ENCODE measurements around the gene TLX1.

The TLX1 gene

DNA sequence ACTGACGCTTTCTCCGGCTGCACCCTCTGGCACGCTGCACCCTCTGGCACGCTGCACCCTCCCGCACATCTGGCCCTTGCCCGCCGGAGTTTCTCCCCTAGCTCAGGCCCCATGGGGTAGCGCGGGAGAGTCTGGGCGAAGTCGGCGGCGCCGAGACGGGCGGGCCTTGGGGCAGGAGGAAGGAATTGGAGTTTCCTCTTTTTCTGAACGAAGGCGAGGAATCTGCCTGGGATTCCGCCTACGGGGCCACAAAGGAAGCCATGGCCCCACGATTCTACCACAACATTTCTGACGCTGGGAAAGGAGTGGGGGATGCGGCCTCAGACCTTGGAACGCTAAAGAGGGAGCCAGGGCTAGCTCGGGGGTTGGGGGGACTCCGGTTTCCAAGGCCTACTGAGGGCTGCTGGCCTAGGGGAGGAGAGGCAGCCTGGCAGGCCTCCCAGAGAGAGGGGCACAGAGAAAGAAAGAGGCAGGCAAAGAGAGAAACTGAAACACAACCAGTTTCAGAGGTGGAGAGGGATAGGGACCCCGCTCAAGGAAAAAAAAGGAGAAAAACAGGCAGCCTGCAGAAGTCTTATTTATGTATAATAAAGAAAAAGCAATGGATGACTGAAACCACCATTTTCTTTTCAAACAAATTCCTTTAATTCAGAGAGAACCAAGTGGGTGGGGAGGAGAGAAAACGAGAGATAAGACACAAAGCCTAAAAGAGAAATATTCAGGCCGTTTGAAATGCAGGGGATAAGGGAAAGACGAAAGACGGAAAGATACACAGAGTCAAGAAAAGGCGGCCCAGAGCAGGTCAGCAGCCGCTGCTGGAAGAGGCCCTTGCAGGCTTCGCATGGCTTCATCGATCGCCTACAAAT is 4.3 kb downstream of the TLX1 start:
- TF ChIP-seq ZFX (IDR thresholded peaks at IDR 0.05) (no peak), CTCF (conservative IDR thresholded peaks at IDR 0.05) (no peak)
- H3K27ac ChIP-seq = no peak overlapping the region

DNA sequence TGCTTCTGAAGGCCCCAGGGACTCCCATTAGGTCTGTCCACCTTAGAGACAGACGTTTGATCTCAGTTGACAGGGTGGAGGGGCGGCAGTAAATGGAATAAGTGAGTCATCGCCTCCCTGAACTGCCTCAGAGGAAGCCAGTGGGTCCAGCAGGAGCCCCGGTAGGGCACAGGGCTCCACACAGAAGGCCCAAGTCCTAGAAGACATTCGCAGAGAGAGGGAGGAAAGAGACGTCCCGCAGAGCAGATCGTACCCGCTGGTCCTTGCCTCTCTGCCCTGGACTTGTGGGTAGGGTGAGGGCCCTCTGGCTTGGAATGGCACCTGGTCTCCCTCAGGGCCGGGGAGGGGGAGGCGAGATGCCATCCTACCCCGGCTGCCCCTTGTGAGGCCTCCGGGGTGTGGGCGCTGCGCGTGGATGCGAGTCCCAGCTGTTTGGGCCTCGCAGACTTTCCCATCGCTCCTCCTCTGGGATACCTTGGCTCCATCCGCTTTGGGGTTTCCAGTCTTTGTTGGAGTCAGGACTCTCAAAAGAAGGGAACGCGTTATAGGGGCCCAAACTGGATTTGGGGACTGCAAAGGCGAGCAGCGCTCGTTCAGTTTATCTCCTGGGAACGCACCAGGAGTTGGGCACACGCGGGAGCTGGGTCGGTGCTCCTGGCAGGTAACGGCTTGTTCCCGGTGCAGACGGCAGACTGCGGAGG is 5.1 kb downstream of the TLX1 start:
- H3K27ac ChIP-seq = no peak overlapping the region
- TF ChIP-seq ZFX (IDR thresholded peaks at IDR 0.05) = no peak
- TF ChIP-seq CTCF (conservative IDR thresholded peaks at IDR 0.05) = no peak

- H3K27ac ChIP-seq = no peak overlapping the region
- TF ChIP-seq CTCF (conservative IDR thresholded peaks at IDR 0.05) (no peak), ZFX (IDR thresholded peaks at IDR 0.05) (no peak)
Observed at GRCh38 chr10:101136708-101137121, 5.6 kb downstream of the TLX1 start.

DNA sequence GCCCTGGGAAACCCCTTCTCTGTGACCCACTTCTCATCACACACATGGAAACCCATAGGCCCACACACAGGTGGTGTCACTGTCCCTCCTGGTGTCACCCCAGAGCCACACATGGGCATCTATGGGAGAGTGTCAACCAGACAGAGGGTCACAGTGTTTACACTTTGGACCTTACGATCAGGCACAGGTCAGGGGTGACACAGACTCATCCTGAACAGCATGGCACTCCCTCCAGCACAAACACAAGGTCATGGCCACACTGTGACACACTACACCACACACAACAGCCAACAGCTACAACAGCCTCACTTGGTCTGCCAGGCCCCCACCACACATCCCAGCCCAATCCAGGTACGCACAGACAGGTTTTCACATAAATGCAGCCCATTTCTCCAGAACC is 6.2 kb downstream of the TLX1 start:
- TF ChIP-seq CTCF (conservative IDR thresholded peaks at IDR 0.05) = no peak
- H3K27ac ChIP-seq = no peak overlapping the region

GRCh38 chr10:101138788-101139420 is 7.8 kb downstream of the TLX1 start:
- TF ChIP-seq CTCF (conservative IDR thresholded peaks at IDR 0.05) (no peak), ZFX (IDR thresholded peaks at IDR 0.05) (no peak)
- H3K27ac ChIP-seq = no peak overlapping the region

DNA sequence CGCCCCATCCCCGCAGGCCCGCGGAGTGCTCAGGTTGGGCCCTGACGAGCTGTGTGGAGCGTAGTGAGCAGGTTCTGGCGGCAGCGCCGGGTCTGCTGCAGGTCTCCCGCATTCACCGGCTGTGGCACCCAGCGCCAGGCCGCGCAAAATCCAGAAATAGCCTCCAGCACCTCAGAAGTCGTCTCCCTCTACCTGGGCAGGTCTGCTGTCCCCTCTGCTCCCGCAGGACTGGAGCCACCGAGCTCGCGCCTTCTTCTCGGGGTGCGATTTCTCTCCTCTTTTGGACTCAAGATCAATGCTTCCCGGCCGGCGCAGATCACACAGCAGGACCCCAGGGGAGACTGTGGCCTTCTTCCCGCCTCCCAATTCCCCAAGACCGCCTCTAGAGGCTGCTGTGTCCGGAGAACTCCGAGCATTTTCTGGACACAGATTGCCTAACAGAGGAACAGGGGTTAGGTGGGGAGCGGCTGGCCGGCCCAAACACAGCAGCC is 8.4 kb downstream of the TLX1 start:
- TF ChIP-seq ZFX (IDR thresholded peaks at IDR 0.05) (no peak), CTCF (conservative IDR thresholded peaks at IDR 0.05) (no peak)
- no peak overlapping the region for H3K27ac ChIP-seq

Measured in C4-2B (cell line).